Small intestine (tissue), 7 donors: ENCODE results near the gene WNT2B. TPM values are rescaled to one million over a fixed set of nuclear protein-coding genes. Genes with fewer than 3 reads are reported as not detected.
A peak's percentile ranks its signal among the peaks of the same experiment; 100 is the strongest.

Source experiments
- DNase-seq, 2 donors: peaks; one replicate each; pipeline versions ENCODE4 v3.0.0 to v3.0.0-alpha.2; 2013
- FAIRE-seq: peaks from 2 replicates; lab custom pipeline; 2012; peaks lifted over from hg19 to GRCh38; lab: Jason Lieb, UNC
- H3K27ac ChIP-seq, 3 donors: one replicate each; pipeline ENCODE4 v1.5.1; 2013; ENCODE audit warnings: low read length in 2 of 3, mild to moderate bottlenecking in 2 of 3, control low read depth in 1 of 3, inconsistent platforms in 1 of 3, low read depth in 1 of 3, moderate library complexity in 1 of 3
- H3K27me3 ChIP-seq, 3 donors: one replicate each; pipeline ENCODE4 v1.6.1; 2013; ENCODE audit warnings: low read length in 3 of 3, inconsistent platforms in 1 of 3; ENCODE audit not compliant: control insufficient read depth in 3 of 3, insufficient read depth in 3 of 3
- H3K36me3 ChIP-seq, 3 donors: one replicate each; pipeline ENCODE4 v1.6.1; 2013; ENCODE audit warnings: low read length in 3 of 3, inconsistent platforms in 1 of 3, low read depth in 1 of 3, mild to moderate bottlenecking in 1 of 3, moderate library complexity in 1 of 3; ENCODE audit not compliant: control insufficient read depth in 3 of 3, insufficient read depth in 2 of 3
- H3K4me1 ChIP-seq, 3 donors: one replicate each; pipeline ENCODE4 v1.6.1; 2013; ENCODE audit warnings: low read length in 2 of 3, inconsistent platforms in 1 of 3, low read depth in 1 of 3, mild to moderate bottlenecking in 1 of 3, moderate library complexity in 1 of 3; ENCODE audit not compliant: control insufficient read depth in 3 of 3, insufficient read depth in 2 of 3
- H3K4me3 ChIP-seq, 3 donors: one replicate each; pipeline ENCODE4 v1.5.1; 2013; ENCODE audit warnings: low read length in 3 of 3, control low read depth in 1 of 3, inconsistent platforms in 1 of 3, low read depth in 1 of 3, mild to moderate bottlenecking in 1 of 3, moderate library complexity in 1 of 3
- H3K9me3 ChIP-seq, 2 donors: one replicate each; pipeline ENCODE4 v1.6.1; 2013; ENCODE audit warnings: low read depth in 1 of 2, low read length in 1 of 2; ENCODE audit not compliant: control insufficient read depth in 2 of 2, insufficient read depth in 1 of 2
- WGBS, 3 donors: extraction: QIAGEN DNeasy Blood & Tissue Kit; methylation state at CpG; one replicate each; pipeline ENCODE4 v1.1.7; 2013; 5-methylcytosine and 5-hydroxymethylcytosine counted together
- polyA plus RNA-seq, 4 donors: library from polyadenylated mRNA; stranded (reverse) in 3 of 4; unstranded in 1 of 4; fragments of 200-250 nt in 3 of 4; fragments of 120-200 nt in 1 of 4; gene quantifications; one replicate each; pipeline versions ENCODE4 v1.2.1 to v1.2.3, GENCODE V29; 2013
- donor health status: healthy with polysubstance abuse.
- donor health status: control.
- donor health status: control.
- donor health status: Bipolar disorder and iron deficiency.
- donor health status: healthy.

WNT2B gene
- polyA plus RNA-seq, 4 donors = 1.6 to 4.3 (median 3.6) TPM

DNA sequence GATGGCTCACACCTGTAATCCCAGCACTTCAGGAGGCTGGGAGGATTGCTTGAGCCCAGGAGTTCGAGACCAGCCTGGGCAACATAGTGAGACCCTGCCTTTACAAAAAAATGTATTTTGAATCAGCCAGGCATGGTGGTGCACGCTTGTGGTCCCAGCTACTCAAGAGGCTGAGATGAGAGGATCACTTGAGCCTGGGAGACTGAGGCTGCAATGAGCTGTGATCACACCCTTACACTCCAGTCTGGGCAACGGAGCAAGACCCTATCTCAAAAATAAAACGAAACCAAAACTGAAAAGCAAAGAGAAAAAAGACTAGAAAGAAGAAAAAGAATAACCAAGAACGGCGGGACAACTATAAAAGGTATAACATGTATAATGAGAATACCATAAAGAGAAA lies 15.4 kb upstream of the WNT2B start:
- no peaks in the 10 kb centered on the region for H3K4me1 ChIP-seq
- DNase-seq (no peak), FAIRE-seq (no peak)
- 71 to 91% (median 85%) methylated on average over 6 of the region's 6 CpGs for WGBS, 3 donors
- H3K36me3 ChIP-seq = no peaks in the 10 kb centered on the region
- no peaks in the 10 kb centered on the region for H3K27me3 ChIP-seq
- H3K9me3 ChIP-seq = no peaks in the 10 kb centered on the region
- no peak overlapping the region for H3K27ac ChIP-seq
- H3K4me3 ChIP-seq = no peak overlapping the region

DNA sequence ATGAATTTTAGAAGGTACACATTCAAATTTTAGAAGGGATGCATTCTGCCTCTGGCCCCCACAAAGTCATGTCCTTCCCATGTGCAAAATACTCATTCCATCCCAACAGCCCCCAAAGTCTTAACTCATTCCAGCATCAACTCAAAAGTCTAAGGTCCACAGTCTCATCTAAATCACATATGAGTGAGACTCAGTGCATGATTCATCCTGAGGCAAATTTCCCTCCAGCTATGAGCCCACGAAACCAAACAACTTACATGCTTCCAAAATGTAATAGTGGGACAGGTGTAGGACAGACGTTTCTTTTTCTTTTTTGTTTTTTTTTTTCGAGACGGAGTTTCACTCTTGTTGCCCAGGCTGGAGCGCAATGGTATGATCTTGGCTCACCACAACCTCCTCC lies 12.5 kb upstream of the WNT2B start:
- Histone ChIP-seq H3K27me3 (peaks cover 0 to 6% (median 0%) of the 10 kb centered on the region in 3 donors), H3K27ac (no peak overlapping the region), H3K4me1 (peaks cover 0 to under 1% (median 0%) of the 10 kb centered on the region in 3 donors), H3K9me3 (no peaks in the 10 kb centered on the region), H3K36me3 (no peaks in the 10 kb centered on the region), H3K4me3 (no peak overlapping the region)
- WGBS, 3 donors = 81 to 85% (median 84%) methylated on average over 5 of the region's 5 CpGs
- no peak for FAIRE-seq
- DNase-seq = no peak

DNA sequence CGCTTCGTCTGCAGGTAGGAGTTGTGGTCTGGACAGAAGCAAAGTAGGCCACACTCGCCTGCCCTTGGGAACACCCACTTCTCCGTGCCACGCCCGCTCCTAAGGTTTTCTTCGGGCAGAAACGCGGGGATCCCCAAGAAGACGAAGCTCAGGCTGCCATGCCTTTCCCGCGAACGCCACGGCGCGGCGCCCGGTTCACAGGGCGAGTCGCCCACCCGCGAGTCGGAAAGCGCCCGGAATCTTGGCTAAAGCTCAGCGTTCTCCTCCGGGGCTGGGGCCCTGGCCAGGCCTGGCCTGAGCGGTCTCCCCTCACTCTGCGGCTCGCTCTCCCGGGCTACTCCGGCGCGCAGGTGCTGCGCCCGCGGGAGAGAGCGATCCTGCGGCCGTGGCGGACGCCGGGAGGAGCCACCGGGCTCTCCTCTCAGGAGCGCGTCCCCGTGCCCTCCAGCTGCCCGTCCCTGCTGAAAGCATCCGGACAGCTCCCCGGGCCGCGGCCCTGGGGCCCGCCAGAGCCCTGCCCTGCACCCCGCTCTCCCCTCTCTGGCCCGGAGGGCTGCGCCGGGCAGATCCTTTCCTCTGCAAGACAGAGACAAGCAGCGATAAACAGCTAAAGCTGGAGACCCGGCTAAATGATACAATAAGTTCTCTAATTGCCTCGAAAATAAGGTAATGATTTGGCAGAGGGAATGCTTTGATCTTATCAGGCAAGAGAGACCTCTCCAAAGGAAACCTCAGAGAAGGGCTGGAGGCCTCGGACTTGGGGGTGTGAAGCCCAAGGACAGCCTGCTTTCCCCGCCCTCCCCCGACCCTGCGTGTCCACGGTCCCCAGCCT lies 6.7 kb upstream of the WNT2B start:
- DNase-seq (peak; percentile 77 to 83), FAIRE-seq (no peak)
- WGBS, 3 donors = 3% methylated on average over 61 to 65 of the region's 65 CpGs
- Histone ChIP-seq H3K9me3 (no peaks in the 10 kb centered on the region), H3K4me3 (peak overlapping the region; percentile 20 to 59 (median 47)), H3K27me3 (peaks cover 0 to 35% (median 0%) of the 10 kb centered on the region in 3 donors), H3K36me3 (no peaks in the 10 kb centered on the region), H3K4me1 (peaks cover 0 to 24% (median 4%) of the 10 kb centered on the region in 3 donors), H3K27ac (no peak overlapping the region)

DNA sequence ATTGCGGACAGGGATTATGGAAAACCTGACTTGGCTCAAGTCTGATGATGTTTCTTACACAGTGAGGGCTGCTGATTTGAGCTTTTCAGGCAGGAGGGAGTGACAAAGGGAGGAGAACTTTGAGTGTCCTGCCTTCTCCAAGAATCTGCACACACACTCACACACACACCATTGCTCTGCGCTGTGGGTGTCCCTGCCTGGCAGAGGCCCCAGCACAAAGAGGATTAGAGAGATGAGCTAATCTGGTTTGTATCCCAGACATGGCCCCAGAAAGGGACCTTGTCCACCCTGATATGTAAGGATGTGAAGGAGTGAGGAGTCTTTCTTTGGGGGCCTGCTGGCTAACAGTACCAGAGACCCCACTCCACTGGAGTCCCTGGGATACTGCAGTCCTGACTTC lies 5.9 kb upstream of the WNT2B start:
- FAIRE-seq = no peak
- 69 to 95% (median 75%) methylated on average over 2 of the region's 2 CpGs for WGBS, 3 donors

DNA sequence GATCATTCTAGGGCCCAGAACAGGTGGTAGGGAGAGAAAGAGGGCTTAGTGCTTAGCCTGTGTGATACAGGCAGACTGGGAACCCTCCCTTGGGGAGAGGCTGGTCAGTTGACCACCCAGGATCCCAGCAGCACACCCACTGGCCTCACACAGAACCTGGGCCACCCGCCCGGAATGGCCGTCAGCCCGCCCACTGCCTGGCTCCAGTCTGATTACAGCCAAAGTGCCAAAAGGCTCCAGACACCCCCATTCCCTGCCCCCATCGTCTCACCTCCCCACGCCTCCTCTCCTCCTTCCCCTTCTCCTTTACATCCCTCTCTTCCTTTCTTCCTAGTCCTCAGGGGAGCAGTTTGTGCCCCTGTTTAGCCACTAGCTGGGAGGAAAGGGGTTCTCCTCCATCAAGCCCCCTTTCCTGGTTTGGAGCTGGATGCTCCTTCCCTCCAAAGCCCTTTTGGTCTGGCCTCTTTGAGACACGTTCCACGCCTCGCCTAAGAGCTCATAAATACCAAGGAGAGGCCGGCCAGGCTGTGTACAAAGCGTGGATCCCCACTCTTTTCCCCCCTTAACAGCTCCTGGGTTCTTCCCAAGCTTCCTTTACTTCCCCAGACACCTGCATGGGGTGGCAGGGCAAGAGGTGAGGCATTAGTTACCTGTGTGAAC lies 4.6 kb upstream of the WNT2B start:
- FAIRE-seq = no peak

More for the DNA sequence above, 5.9 kb upstream of the WNT2B start:
- H3K4me1 ChIP-seq = peaks cover 0 to 26% (median 4%) of the 10 kb centered on the region in 3 donors
- no peaks in the 10 kb centered on the region for H3K9me3 ChIP-seq
- peaks cover 0 to 43% (median 0%) of the 10 kb centered on the region in 3 donors for H3K27me3 ChIP-seq
- DNase-seq = no peak
- H3K4me3 ChIP-seq = no peak overlapping the region
- H3K27ac ChIP-seq = no peak overlapping the region
- H3K36me3 ChIP-seq = no peaks in the 10 kb centered on the region

DNA sequence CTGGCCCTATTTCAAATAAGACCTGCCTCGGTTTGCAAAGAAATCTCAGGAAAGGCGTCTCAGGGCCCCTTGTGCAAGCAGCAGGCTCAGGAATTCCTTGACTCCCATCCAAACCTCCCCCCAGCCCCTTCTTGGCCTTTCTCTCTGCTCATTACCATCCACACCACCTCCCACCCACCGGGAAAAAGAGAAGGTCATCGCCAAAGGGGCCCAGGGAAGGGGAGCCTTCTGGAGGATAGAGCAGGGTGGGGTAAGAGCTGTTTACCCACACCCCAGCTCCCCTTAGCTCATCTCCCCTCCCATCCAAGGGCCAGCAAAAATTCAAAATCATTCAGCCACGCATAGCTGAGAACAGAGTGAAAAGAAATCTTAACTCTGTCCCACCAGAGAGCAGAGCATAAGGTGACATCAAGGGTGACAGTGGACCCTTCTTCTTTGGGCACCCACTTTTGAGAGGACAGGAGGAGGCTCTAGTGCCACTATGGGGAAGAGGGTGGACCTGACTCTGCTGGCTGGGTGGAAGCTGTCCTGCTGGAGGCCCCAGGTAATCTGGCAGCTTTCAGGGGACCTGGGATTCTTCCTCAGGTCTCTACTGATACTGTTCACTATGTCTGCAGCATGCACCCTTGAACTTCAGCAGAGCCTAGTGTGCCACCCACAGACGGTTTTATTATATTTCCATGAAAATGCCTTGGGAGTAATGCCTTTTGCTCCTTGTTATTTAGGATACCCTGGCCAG lies 3.9 kb upstream of the WNT2B start:
- Histone ChIP-seq H3K27ac (no peak overlapping the region), H3K27me3 (peaks cover 0 to 61% (median 0%) of the 10 kb centered on the region in 3 donors), H3K9me3 (no peaks in the 10 kb centered on the region), H3K4me1 (peaks cover 0 to 39% (median 4%) of the 10 kb centered on the region in 3 donors), H3K4me3 (no peak overlapping the region), H3K36me3 (peaks cover 0 to 2% (median 0%) of the 10 kb centered on the region in 3 donors)
- 44 to 57% (median 48%) methylated on average over 6 of the region's 6 CpGs for WGBS, 3 donors
- DNase-seq = no peak
- no peak for FAIRE-seq

More for the DNA sequence above, 4.6 kb upstream of the WNT2B start:
- no peak overlapping the region for H3K27ac ChIP-seq
- no peak for DNase-seq
- 53 to 60% (median 60%) methylated on average over 11 of the region's 11 CpGs for WGBS, 3 donors
- no peak overlapping the region for H3K4me3 ChIP-seq
- H3K4me1 ChIP-seq = peaks cover 0 to 33% (median 4%) of the 10 kb centered on the region in 3 donors
- no peaks in the 10 kb centered on the region for H3K9me3 ChIP-seq
- peaks cover 0 to 54% (median 0%) of the 10 kb centered on the region in 3 donors for H3K27me3 ChIP-seq
- peaks cover 0 to 2% (median 0%) of the 10 kb centered on the region in 3 donors for H3K36me3 ChIP-seq

DNA sequence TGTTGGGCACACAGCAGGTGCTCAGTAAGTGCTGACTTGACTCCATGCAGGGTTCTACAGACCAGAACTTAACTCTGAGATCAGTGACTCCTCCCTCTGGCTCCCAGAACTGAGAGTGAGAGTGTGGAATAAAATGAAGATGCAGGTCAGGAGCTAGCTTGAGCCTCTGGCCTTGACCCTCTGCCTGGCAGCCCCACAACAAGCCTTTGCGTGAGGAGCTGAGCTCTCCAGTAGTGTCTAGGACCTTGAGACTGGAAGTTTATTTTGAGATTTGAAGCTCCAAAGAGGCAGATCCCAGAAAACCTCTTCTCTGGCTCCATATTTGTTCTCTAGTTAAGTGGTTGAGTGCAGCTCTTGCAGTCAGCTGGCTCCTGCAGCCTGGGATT lies 3.4 kb upstream of the WNT2B start:
- DNase-seq (no peak), FAIRE-seq (no peak)
- no peak overlapping the region for H3K27ac ChIP-seq
- WGBS, 3 donors = 55 to 86% (median 75%) methylated on average over 1 of the region's 1 CpG
- peaks cover 0 to 2% (median 0%) of the 10 kb centered on the region in 3 donors for H3K36me3 ChIP-seq
- peaks cover 0 to 67% (median 0%) of the 10 kb centered on the region in 3 donors for H3K27me3 ChIP-seq
- H3K4me1 ChIP-seq = peaks cover 0 to 39% (median 4%) of the 10 kb centered on the region in 3 donors
- no peak overlapping the region for H3K4me3 ChIP-seq
- no peaks in the 10 kb centered on the region for H3K9me3 ChIP-seq

DNA sequence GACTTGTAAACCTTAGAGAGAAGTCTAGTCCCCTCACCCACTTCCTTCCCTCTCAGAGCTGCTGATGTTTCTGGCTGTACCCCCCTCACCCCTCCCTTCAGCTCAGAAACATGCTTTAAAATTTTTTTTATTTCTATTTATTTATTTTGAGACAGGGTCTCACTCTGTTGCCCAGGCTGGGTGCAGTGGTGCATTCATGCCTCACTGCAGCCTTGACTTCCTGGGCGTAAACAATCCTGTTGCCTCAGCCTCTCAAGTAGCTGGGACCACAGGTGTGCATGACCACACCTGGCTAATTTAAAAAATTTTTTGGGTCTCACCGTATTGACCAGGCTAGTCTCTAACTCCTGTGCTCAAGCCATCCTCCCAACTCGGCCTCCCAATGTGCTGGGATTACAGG lies 2.9 kb upstream of the WNT2B start:
- FAIRE-seq = no peak
- Histone ChIP-seq H3K4me1 (peaks cover 0 to 39% (median 4%) of the 10 kb centered on the region in 3 donors), H3K27ac (no peak overlapping the region), H3K4me3 (no peak overlapping the region), H3K27me3 (peaks cover 0 to 69% (median 0%) of the 10 kb centered on the region in 3 donors), H3K9me3 (no peaks in the 10 kb centered on the region), H3K36me3 (peaks cover 0 to 2% (median 0%) of the 10 kb centered on the region in 3 donors)
- 71 to 87% (median 83%) methylated on average over 3 of the region's 3 CpGs for WGBS, 3 donors
- DNase-seq = no peak
